GM12878 (cell line): Measurements from ENCODE around the gene FOXK1. TPM values are rescaled to one million over a fixed set of nuclear protein-coding genes. Genes with fewer than 3 reads are reported as not detected.
A peak's percentile ranks its signal among the peaks of the same experiment; 100 is the strongest.

Experiments
- ATAC-seq: fragments of 200-7000 bp; cut with Tn5 transposase; 3 replicates; pipeline ENCODE4 v1.9.1; 2020; ENCODE audit warnings: mild to moderate bottlenecking, moderate library complexity
- BruUV-seq: library from RNA; stranded (reverse); fragments of 400-500 nt; replicated peaks from 2 replicates; lab custom pipeline; 2021; lab: Mats Ljungman, UMichigan
- CTCF ChIA-PET: fragments of 300-600 bp; sonication (Branson Sonifier 250); formaldehyde crosslinking; extraction: SDS; loops from one replicate; lab custom pipeline; 2021; ENCODE audit warnings: inconsistent platforms; lab: Yijun Ruan, JAX
- POLR2A ChIA-PET: fragments of 350-600 bp; formaldehyde crosslinking; extraction: SDS; loops from one replicate; lab custom pipeline; 2021; ENCODE audit warnings: inconsistent platforms; lab: Charles Lee
- RAD21 ChIA-PET: fragments of 300-600 bp; sonication (Branson Sonifier 250); formaldehyde crosslinking; loops from one replicate; lab custom pipeline; 2023; ENCODE audit warnings: antibody characterized with exemption; ENCODE audit not compliant: unreplicated experiment; lab: Charles Lee
- SMC1A ChIA-PET: fragments of 300-600 bp; sonication (Branson Sonifier 250); formaldehyde crosslinking; loops from one replicate; lab custom pipeline; 2023; ENCODE audit not compliant: unreplicated experiment, uncharacterized antibody; lab: Charles Lee
- DNase-seq: peaks from one replicate; pipeline ENCODE4 v3.0.0-alpha.2; 2011; ENCODE audit warnings: low read depth, low spot score
- FAIRE-seq: peaks from 3 replicates; lab custom pipeline; 2011; peaks lifted over from hg19 to GRCh38; lab: Jason Lieb, UNC
- H2AFZ ChIP-seq: 2 replicates; pipeline ENCODE4 v1.6.0; 2011; ENCODE audit warnings: low read depth, low read length, control low read depth; ENCODE audit not compliant: control insufficient read depth
- H3K27ac ChIP-seq: 2 replicates; pipeline ENCODE4 v1.5.1; 2011; ENCODE audit warnings: control low read depth; ENCODE audit not compliant: control insufficient read depth, insufficient read depth
- H3K27me3 ChIP-seq, 2 experiments: replicated peaks in 1 of 2; 2 replicates each; pipeline versions ENCODE4 v1.6.0 to v1.6.1; 2011; ENCODE audit warnings: low read length in 1 of 2; ENCODE audit not compliant: control insufficient read depth in 2 of 2, insufficient read depth in 2 of 2
- H3K36me3 ChIP-seq, 2 experiments: 2 replicates each; pipeline ENCODE4 v1.5.1; 2011; ENCODE audit warnings: low read length in 1 of 2; ENCODE audit not compliant: control insufficient read depth in 2 of 2, insufficient read depth in 2 of 2
- H3K4me1 ChIP-seq: 2 replicates; pipeline ENCODE4 v1.6.1; 2011; ENCODE audit warnings: mild to moderate bottlenecking, low read length, moderate library complexity, mixed read lengths; ENCODE audit not compliant: control insufficient read depth, insufficient read depth
- H3K4me2 ChIP-seq: 2 replicates; pipeline ENCODE4 v1.6.0; 2011; ENCODE audit warnings: control low read depth; ENCODE audit not compliant: control insufficient read depth, insufficient read depth
- H3K4me3 ChIP-seq: fragments of 200-600 bp; sonication (generic); 2 replicates; pipeline ENCODE4 v1.5.1; 2016
- H3K79me2 ChIP-seq: 2 replicates; pipeline ENCODE4 v1.6.0; 2011; ENCODE audit warnings: low read length; ENCODE audit not compliant: control insufficient read depth, insufficient read depth
- H3K9ac ChIP-seq: 2 replicates; pipeline ENCODE4 v1.8.0; 2011; ENCODE audit warnings: low read length, control low read depth, mixed read lengths; ENCODE audit not compliant: control insufficient read depth, insufficient read depth
- H3K9me3 ChIP-seq: replicated peaks from 3 replicates; pipeline ENCODE4 v1.5.1; 2011; ENCODE audit warnings: mild to moderate bottlenecking, low read length; ENCODE audit not compliant: control insufficient read depth, insufficient read depth
- H4K20me1 ChIP-seq: 2 replicates; pipeline ENCODE4 v1.6.0; 2011; ENCODE audit not compliant: control insufficient read depth, insufficient read depth
- BACH1 ChIP-seq: fragments of 450-650 bp; IDR thresholded peaks from 2 replicates; pipeline ENCODE4 v1.6.1; 2017; ENCODE audit warnings: mild to moderate bottlenecking, borderline replicate concordance
- BRCA1 ChIP-seq: IDR thresholded peaks from 2 replicates; pipeline ENCODE4 v1.6.1; 2011; ENCODE audit warnings: low read depth, low read length, improper control_type of control experiment
- CHD1 ChIP-seq: IDR thresholded peaks from 2 replicates; pipeline ENCODE4 v1.6.1; 2012; ENCODE audit warnings: low read depth, low read length, improper control_type of control experiment
- CHD2 ChIP-seq: IDR thresholded peaks from 2 replicates; pipeline ENCODE4 v1.6.1; 2011; ENCODE audit warnings: low read depth, low read length, improper control_type of control experiment, borderline replicate concordance
- ETV6 ChIP-seq, 2 experiments: fragments of 450-650 bp in 1 of 2; IDR thresholded peaks in 1 of 2; conservative IDR thresholded peaks in 1 of 2; 2 replicates each; pipeline ENCODE4 v1.6.1; 2014; ENCODE audit warnings: antibody characterized with exemption in 1 of 2, borderline replicate concordance in 1 of 2, low read depth in 1 of 2, mild to moderate bottlenecking in 1 of 2, moderate library complexity in 1 of 2
- IKZF1 ChIP-seq: fragments of 450-650 bp; conservative IDR thresholded peaks from 2 replicates; pipeline ENCODE4 v1.6.1; 2017; ENCODE audit warnings: antibody characterized with exemption, mild to moderate bottlenecking
- KLF5 ChIP-seq: fragments of 450-650 bp; IDR thresholded peaks from 2 replicates; pipeline ENCODE4 v1.6.1; 2014; ENCODE audit warnings: mild to moderate bottlenecking; ENCODE audit not compliant: partially characterized antibody
- LARP7 ChIP-seq: fragments of 450-650 bp; IDR thresholded peaks from 2 replicates; pipeline ENCODE4 v1.6.1; 2017; ENCODE audit warnings: mild to moderate bottlenecking
- MXI1 ChIP-seq: fragments of 150-350 bp; IDR thresholded peaks from 2 replicates; pipeline ENCODE4 v1.6.1; 2011; ENCODE audit warnings: low read depth, mild to moderate bottlenecking, inconsistent platforms, low read length, improper control_type of control experiment
- MYB ChIP-seq: fragments of 150-350 bp; IDR thresholded peaks from 2 replicates; pipeline ENCODE4 v1.6.1; 2014; ENCODE audit warnings: mild to moderate bottlenecking, low read depth, low read length, borderline replicate concordance
- SMAD5 ChIP-seq: IDR thresholded peaks from 2 replicates; pipeline ENCODE4 v1.6.1; 2016; ENCODE audit warnings: antibody characterized with exemption, low read depth
- WRNIP1 ChIP-seq: IDR thresholded peaks from 2 replicates; pipeline ENCODE4 v1.6.1; 2011; ENCODE audit warnings: low read depth, low read length, improper control_type of control experiment, borderline replicate concordance
- WGBS: methylation state at CpG from one replicate; pipeline ENCODE4 v1.1.6; 2016; ENCODE audit warnings: low lambda C conversion rate; ENCODE audit not compliant: insufficient replicate concordance, insufficient coverage; ENCODE audit errors: missing lambda C conversion rate; 5-methylcytosine and 5-hydroxymethylcytosine counted together
- in situ Hi-C: fragments of 300-500 bp; cut with MboI; formaldehyde crosslinking; loops from 9 replicates; pipeline ENCODE4 v1.14.3; 2018; ENCODE audit warnings: mixed read lengths
- intact Hi-C: fragments of 100-400 bp; cut with micrococcal nuclease; formaldehyde crosslinking; loops from one replicate; pipeline ENCODE4 v1.14.2; 2022; ENCODE audit not compliant: unreplicated experiment
- polyA plus RNA-seq, 11 experiments: library from polyadenylated mRNA; depleted of rRNA in 4 of 11; unstranded in 6 of 11; stranded (reverse) in 5 of 11; fragments of >200 nt; fragmentation: Nextera tagmentation in 4 of 11; fragmentation: Illumina TruSeq in 1 of 11; extraction: Ambion mirVana in 4 of 11; extraction: Trizol in 1 of 11; gene quantifications; 1 replicate in 1 of 11; 2 replicates in 10 of 11; pipeline versions ENCODE4 v1.2.1 to v1.2.3, GENCODE V29; 2011 to 2016; ENCODE audit warnings: inconsistent platforms in 2 of 11, missing spikeins in 2 of 11, low read depth in 1 of 11
- total RNA-seq, 4 experiments: library from RNA; depleted of rRNA in 3 of 4; stranded (reverse); fragments of >200 nt in 3 of 4; fragmentation: Illumina TruSeq in 1 of 4; extraction: Trizol in 1 of 4; gene quantifications; 2 replicates each; pipeline versions ENCODE4 v1.2.1 to v1.2.3, GENCODE V29; 2013 to 2021
- TF ChIP-seq, protein P1 (sequence below), 3 experiments: IDR thresholded peaks in 2 of 3; conservative IDR thresholded peaks in 1 of 3; 2 replicates each; pipeline ENCODE4 v1.5.1; 2011; ENCODE audit warnings: low read depth in 3 of 3, low read length in 3 of 3, mild to moderate bottlenecking in 3 of 3, control low read depth in 2 of 3, moderate library complexity in 2 of 3, inconsistent platforms in 1 of 3, mixed read lengths in 1 of 3; ENCODE audit not compliant: control insufficient read depth in 2 of 3, insufficient read depth in 1 of 3; ENCODE audit errors: extremely low read depth in 1 of 3
- TF ChIP-seq, protein P2 (sequence below): fragments of 150-350 bp; IDR thresholded peaks from 2 replicates; pipeline ENCODE4 v1.6.1; 2016; ENCODE audit warnings: low read depth, low read length
- TF ChIP-seq, protein P3 (sequence below): IDR thresholded peaks from 2 replicates; pipeline ENCODE4 v1.6.1; 2011; ENCODE audit warnings: low read depth, low read length, improper control_type of control experiment, borderline replicate concordance
- TF ChIP-seq, protein P4 (sequence below): fragments of 450-650 bp; IDR thresholded peaks from 2 replicates; pipeline ENCODE4 v1.6.1; 2017; ENCODE audit warnings: borderline replicate concordance

The FOXK1 gene
- total and polyA plus RNA-seq, 10 of the 15 experiments (the other 5 are each of a cell fraction or from before 2014, with no cell fraction given): 0.24 to 31.8 (median 4.5) TPM

DNA sequence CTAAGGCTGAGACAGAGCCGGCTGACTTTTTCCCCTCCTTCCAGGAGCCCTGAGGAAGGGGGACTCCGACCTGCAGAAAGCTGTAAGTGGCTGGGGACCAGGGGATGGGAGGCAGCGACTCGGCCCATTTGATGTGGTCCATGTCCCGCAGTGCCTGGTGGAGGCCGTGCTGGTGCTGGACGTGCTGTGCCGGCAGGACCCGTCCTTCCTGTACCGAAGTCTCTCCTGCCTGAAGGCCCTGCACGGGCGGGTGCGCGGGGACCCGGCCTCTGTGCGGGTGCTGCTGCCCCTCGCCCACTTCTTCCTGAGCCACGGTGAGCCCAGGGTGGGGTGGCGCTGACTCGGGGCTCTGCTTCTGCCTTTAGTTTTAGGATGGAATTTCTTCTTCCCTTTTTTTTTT, 103.3 kb downstream of the FOXK1 start (continued):
- no peak for TF ChIP-seq MYB

DNA sequence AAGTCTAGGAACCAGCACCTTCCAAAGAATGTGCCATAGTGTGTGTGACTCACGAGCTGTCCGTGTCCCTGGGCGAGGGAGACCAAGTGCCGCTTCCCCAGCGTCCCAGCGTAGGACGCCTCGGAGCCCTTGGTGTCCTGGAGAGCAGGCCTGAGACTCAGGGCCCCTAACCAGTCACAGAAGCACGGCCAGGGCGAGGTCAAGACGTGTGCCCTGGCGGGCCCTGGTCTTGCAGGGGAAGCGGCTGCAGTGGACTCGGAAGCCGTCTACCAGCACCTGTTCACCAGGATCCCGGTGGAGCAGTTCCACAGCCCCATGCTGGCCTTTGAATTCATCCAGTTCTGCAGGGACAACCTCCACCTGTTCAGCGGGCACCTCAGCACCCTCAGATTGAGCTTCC, 103.9 kb downstream of the FOXK1 start:
- TSS peak; percentile 46 for BruUV-seq
- ChIA-PET SMC1A (no interaction called here), CTCF (interaction anchor here (1.2 to 2.0 kb wide), 2 partner anchors 12 to 188 kb away, joined by 3 to 5 read pairs; no protein-coding TSS in a partner anchor), POLR2A (no interaction called here), RAD21 (no interaction called here)
- ATAC-seq (no peak), FAIRE-seq (no peak), DNase-seq (no peak)
- no peak overlapping the region for H3K27ac ChIP-seq
- no peak overlapping the region for H2AFZ ChIP-seq
- H3K4me2 ChIP-seq: no peak overlapping the region
- H3K4me3 ChIP-seq: no peak overlapping the region
- 97% methylated on average over 17 of the region's 17 CpGs for whole genome bisulfite sequencing
- peaks cover 8 to 34% of the 10 kb centered on the region in 2 experiments for H3K36me3 ChIP-seq
- no peaks in the 10 kb centered on the region for H3K79me2 ChIP-seq
- no peaks in the 10 kb centered on the region for H3K4me1 ChIP-seq
- no peaks in the 10 kb centered on the region for H4K20me1 ChIP-seq
- H3K9me3 ChIP-seq: no peaks in the 10 kb centered on the region
- in situ Hi-C loops (no loop called here), intact Hi-C loops (no loop called here)
- H3K9ac ChIP-seq: no peak overlapping the region
- H3K27me3 ChIP-seq: no peaks in the 10 kb centered on the region
- TF ChIP-seq ETV6 (conservative IDR thresholded peaks at IDR 0.05 in 1 of 2, IDR thresholded peaks at IDR 0.05 in 1 of 2; ENCODE audit: borderline replicate concordance in 1 of 2, low read depth in 1 of 2): no peak
- TF ChIP-seq IKZF1: no peak
- TF ChIP-seq, protein P1, sequence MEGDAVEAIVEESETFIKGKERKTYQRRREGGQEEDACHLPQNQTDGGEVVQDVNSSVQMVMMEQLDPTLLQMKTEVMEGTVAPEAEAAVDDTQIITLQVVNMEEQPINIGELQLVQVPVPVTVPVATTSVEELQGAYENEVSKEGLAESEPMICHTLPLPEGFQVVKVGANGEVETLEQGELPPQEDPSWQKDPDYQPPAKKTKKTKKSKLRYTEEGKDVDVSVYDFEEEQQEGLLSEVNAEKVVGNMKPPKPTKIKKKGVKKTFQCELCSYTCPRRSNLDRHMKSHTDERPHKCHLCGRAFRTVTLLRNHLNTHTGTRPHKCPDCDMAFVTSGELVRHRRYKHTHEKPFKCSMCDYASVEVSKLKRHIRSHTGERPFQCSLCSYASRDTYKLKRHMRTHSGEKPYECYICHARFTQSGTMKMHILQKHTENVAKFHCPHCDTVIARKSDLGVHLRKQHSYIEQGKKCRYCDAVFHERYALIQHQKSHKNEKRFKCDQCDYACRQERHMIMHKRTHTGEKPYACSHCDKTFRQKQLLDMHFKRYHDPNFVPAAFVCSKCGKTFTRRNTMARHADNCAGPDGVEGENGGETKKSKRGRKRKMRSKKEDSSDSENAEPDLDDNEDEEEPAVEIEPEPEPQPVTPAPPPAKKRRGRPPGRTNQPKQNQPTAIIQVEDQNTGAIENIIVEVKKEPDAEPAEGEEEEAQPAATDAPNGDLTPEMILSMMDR (IDR thresholded peaks at IDR 0.05 in 2 of 3, conservative IDR thresholded peaks at IDR 0.05 in 1 of 3; ENCODE audit: control insufficient read depth in 2 of 3, extremely low read depth in 1 of 3, insufficient read depth in 1 of 3, low read depth in 3 of 3, low read length in 3 of 3): no peak
- TF ChIP-seq CHD2: no peak
- TF ChIP-seq, protein P2, sequence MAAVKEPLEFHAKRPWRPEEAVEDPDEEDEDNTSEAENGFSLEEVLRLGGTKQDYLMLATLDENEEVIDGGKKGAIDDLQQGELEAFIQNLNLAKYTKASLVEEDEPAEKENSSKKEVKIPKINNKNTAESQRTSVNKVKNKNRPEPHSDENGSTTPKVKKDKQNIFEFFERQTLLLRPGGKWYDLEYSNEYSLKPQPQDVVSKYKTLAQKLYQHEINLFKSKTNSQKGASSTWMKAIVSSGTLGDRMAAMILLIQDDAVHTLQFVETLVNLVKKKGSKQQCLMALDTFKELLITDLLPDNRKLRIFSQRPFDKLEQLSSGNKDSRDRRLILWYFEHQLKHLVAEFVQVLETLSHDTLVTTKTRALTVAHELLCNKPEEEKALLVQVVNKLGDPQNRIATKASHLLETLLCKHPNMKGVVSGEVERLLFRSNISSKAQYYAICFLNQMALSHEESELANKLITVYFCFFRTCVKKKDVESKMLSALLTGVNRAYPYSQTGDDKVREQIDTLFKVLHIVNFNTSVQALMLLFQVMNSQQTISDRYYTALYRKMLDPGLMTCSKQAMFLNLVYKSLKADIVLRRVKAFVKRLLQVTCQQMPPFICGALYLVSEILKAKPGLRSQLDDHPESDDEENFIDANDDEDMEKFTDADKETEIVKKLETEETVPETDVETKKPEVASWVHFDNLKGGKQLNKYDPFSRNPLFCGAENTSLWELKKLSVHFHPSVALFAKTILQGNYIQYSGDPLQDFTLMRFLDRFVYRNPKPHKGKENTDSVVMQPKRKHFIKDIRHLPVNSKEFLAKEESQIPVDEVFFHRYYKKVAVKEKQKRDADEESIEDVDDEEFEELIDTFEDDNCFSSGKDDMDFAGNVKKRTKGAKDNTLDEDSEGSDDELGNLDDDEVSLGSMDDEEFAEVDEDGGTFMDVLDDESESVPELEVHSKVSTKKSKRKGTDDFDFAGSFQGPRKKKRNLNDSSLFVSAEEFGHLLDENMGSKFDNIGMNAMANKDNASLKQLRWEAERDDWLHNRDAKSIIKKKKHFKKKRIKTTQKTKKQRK: no peak
- TF ChIP-seq LARP7: no peak
- TF ChIP-seq MXI1: no peak
- TF ChIP-seq CHD1: no peak
- TF ChIP-seq, protein P3, sequence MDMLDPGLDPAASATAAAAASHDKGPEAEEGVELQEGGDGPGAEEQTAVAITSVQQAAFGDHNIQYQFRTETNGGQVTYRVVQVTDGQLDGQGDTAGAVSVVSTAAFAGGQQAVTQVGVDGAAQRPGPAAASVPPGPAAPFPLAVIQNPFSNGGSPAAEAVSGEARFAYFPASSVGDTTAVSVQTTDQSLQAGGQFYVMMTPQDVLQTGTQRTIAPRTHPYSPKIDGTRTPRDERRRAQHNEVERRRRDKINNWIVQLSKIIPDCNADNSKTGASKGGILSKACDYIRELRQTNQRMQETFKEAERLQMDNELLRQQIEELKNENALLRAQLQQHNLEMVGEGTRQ: no peak
- TF ChIP-seq KLF5: no peak
- TF ChIP-seq WRNIP1: no peak
- TF ChIP-seq BRCA1: no peak
- no peak for TF ChIP-seq BACH1
- TF ChIP-seq, protein P4, sequence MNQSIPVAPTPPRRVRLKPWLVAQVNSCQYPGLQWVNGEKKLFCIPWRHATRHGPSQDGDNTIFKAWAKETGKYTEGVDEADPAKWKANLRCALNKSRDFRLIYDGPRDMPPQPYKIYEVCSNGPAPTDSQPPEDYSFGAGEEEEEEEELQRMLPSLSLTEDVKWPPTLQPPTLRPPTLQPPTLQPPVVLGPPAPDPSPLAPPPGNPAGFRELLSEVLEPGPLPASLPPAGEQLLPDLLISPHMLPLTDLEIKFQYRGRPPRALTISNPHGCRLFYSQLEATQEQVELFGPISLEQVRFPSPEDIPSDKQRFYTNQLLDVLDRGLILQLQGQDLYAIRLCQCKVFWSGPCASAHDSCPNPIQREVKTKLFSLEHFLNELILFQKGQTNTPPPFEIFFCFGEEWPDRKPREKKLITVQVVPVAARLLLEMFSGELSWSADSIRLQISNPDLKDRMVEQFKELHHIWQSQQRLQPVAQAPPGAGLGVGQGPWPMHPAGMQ: no peak
- TF ChIP-seq SMAD5: no peak
